Measurements from ENCODE around the gene COBLL1.

COBLL1 gene

DNA sequence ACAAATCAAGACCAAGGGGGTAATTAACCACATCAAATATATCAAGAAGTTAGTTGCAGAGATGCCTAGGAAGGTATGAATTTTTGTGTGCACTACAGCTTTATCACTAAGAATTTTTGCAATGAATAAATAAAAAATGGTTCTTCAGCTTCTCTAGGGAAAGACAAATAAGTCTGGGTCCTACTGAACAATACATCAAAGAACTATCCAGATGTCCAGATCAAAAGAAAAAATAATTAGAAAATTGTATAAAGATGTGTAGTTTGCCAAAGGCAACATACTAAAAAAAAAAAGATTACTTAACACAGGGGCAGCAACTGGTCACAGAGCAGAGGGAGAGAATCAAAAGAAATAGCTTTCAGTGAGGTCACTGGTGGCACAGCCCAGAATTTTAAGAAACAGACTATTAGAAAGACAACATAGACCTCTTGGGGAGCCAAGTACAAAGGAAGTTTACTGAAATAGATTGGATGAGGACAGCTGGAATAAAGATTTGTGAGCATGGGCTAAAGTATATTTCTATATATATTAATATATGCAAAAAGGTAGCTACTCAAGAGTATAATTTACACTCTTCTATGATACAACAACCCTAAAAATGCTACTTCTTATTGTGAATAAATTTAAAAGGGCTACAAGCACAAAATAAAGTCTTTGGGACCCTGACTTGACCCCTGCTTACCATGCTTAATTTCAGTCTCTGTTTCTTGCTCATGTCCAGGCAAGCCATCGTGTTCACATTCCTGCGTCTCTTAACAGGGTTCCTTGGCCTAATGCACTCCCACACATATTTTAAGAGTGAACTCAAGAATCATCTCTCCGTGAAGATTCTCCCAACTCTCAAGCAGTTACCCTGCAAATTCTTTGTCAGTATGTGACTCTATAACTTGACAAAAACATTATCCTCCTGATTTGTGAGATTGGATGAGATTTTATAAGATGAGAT is 121.4 kb downstream of the COBLL1 start:
- H3K9me3 ChIP-seq (ENCODE audit: insufficient read depth, low read length, severe bottlenecking), result no peaks in the 10 kb centered on the region
- no peaks in the 10 kb centered on the region for H3K4me1 ChIP-seq (ENCODE audit: insufficient read depth, low read length)
- no peaks in the 10 kb centered on the region for H3K79me2 ChIP-seq (ENCODE audit: insufficient read depth, low read length)
- no peak overlapping the region for H3K4me2 ChIP-seq (ENCODE audit: insufficient read depth, low read length)
- DNase-seq (no peak), ATAC-seq (ENCODE audit: insufficient read depth, low read depth) (no peak)
- H3K27me3 ChIP-seq (ENCODE audit: insufficient read depth, low read length, poor library complexity), result no peaks in the 10 kb centered on the region
- H3K4me3 ChIP-seq (ENCODE audit: low read depth in 1 of 2, low read length in 2 of 2), result no peak overlapping the region
- no peaks in the 10 kb centered on the region for H4K20me1 ChIP-seq (ENCODE audit: insufficient read depth, low read length)
- H2AFZ ChIP-seq (ENCODE audit: low read depth, low read length), result no peak overlapping the region
- H3K36me3 ChIP-seq (ENCODE audit: insufficient read depth, low read length), result no peaks in the 10 kb centered on the region
- TF ChIP-seq EZH2 (IDR thresholded peaks at IDR 0.05; ENCODE audit: borderline replicate concordance, low read depth, low read length, severe bottlenecking), result no peak
- TF ChIP-seq, protein P1, sequence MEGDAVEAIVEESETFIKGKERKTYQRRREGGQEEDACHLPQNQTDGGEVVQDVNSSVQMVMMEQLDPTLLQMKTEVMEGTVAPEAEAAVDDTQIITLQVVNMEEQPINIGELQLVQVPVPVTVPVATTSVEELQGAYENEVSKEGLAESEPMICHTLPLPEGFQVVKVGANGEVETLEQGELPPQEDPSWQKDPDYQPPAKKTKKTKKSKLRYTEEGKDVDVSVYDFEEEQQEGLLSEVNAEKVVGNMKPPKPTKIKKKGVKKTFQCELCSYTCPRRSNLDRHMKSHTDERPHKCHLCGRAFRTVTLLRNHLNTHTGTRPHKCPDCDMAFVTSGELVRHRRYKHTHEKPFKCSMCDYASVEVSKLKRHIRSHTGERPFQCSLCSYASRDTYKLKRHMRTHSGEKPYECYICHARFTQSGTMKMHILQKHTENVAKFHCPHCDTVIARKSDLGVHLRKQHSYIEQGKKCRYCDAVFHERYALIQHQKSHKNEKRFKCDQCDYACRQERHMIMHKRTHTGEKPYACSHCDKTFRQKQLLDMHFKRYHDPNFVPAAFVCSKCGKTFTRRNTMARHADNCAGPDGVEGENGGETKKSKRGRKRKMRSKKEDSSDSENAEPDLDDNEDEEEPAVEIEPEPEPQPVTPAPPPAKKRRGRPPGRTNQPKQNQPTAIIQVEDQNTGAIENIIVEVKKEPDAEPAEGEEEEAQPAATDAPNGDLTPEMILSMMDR (IDR thresholded peaks at IDR 0.05; ENCODE audit: borderline replicate concordance, extremely low read depth, low read length, poor library complexity, severe bottlenecking), result no peak
- no peak overlapping the region for H3K9ac ChIP-seq (ENCODE audit: low read depth, low read length)
- H3K27ac ChIP-seq (ENCODE audit: low read length), result no peak overlapping the region

DNA sequence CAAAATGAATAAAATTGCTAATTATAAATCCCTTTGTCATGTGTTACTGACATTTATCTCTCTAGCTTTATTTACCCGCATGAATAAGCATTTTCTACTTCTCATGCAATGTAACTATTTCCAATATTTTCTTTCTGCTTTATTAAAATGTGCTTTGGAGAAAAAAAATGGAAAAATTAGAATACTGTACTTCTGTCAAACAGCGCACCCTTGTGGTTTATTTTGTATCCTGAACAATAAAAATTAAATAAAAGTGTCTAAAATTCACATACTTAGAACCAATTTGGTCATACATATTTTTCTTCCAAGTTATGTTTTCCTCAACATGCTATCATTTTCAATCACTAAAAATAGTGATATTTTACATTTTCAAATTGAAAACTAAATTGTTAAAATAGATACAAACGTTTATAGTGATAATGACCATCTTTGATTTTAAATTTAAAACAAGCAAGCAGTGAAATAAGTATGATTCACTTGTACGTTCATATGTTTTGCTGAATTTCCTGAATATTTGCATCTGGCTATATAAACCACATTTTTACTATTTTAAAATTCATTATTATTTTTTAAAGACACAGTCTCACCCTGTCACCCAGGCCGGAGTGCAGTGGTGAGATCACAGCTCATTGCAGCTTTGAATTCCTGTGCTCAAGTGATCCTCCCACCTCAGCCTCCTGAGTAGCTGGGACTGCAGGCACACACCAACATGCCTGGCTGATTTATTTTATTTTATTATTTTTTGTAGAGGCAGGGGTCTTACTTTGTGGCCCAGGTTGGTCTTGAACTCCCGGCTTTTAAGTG is 124.4 kb downstream of the COBLL1 start:
- no peak overlapping the region for H3K4me3 ChIP-seq (ENCODE audit: low read depth in 1 of 2, low read length in 2 of 2)
- no peaks in the 10 kb centered on the region for H3K79me2 ChIP-seq (ENCODE audit: insufficient read depth, low read length)
- H4K20me1 ChIP-seq (ENCODE audit: insufficient read depth, low read length), result no peaks in the 10 kb centered on the region
- no peak overlapping the region for H2AFZ ChIP-seq (ENCODE audit: low read depth, low read length)
- no peak overlapping the region for H3K9ac ChIP-seq (ENCODE audit: low read depth, low read length)
- no peak overlapping the region for H3K4me2 ChIP-seq (ENCODE audit: insufficient read depth, low read length)
- ATAC-seq (ENCODE audit: insufficient read depth, low read depth), result no peak
- no peak overlapping the region for H3K27ac ChIP-seq (ENCODE audit: low read length)
- no peaks in the 10 kb centered on the region for H3K9me3 ChIP-seq (ENCODE audit: insufficient read depth, low read length, severe bottlenecking)
- no peaks in the 10 kb centered on the region for H3K4me1 ChIP-seq (ENCODE audit: insufficient read depth, low read length)
- H3K27me3 ChIP-seq (ENCODE audit: insufficient read depth, low read length, poor library complexity), result no peaks in the 10 kb centered on the region
- H3K36me3 ChIP-seq (ENCODE audit: insufficient read depth, low read length), result no peaks in the 10 kb centered on the region
- TF ChIP-seq, protein P1 (IDR thresholded peaks at IDR 0.05; ENCODE audit: borderline replicate concordance, extremely low read depth, low read length, poor library complexity, severe bottlenecking), result peak; percentile 69
- no peak for TF ChIP-seq EZH2 (IDR thresholded peaks at IDR 0.05; ENCODE audit: borderline replicate concordance, low read depth, low read length, severe bottlenecking)
- no peak for DNase-seq

DNA sequence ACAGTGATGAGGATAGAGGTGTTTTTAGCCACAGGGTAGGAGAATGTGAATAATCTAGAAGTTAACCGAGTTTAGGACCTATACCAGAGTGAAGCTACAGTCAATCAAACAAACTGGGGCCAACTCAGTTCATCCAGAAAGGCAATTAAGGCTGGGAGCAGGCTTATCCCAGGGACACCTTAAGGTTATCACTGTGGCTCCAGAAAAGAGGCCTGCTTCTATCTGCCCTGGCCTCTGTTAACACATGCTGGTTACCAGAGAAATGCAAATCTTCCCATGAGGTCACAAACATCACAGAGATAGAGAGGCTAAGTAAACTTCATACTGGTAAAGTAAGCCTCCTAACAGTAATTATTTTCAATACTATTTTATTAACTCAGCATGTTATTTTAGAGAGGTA is 127.2 kb downstream of the COBLL1 start:
- TF ChIP-seq, protein P1 (IDR thresholded peaks at IDR 0.05; ENCODE audit: borderline replicate concordance, extremely low read depth, low read length, poor library complexity, severe bottlenecking), result no peak
- no peak for TF ChIP-seq EZH2 (IDR thresholded peaks at IDR 0.05; ENCODE audit: borderline replicate concordance, low read depth, low read length, severe bottlenecking)
- no peak for DNase-seq
- no peak for ATAC-seq (ENCODE audit: insufficient read depth, low read depth)
- Histone ChIP-seq H4K20me1 (ENCODE audit: insufficient read depth, low read length) (no peaks in the 10 kb centered on the region), H3K79me2 (ENCODE audit: insufficient read depth, low read length) (no peaks in the 10 kb centered on the region), H3K9ac (ENCODE audit: low read depth, low read length) (no peak overlapping the region), H3K4me3 (ENCODE audit: low read depth in 1 of 2, low read length in 2 of 2) (no peak overlapping the region), H3K9me3 (ENCODE audit: insufficient read depth, low read length, severe bottlenecking) (no peaks in the 10 kb centered on the region), H3K4me1 (ENCODE audit: insufficient read depth, low read length) (no peaks in the 10 kb centered on the region), H3K27me3 (ENCODE audit: insufficient read depth, low read length, poor library complexity) (no peaks in the 10 kb centered on the region), H2AFZ (ENCODE audit: low read depth, low read length) (no peak overlapping the region), H3K27ac (ENCODE audit: low read length) (no peak overlapping the region), H3K36me3 (ENCODE audit: insufficient read depth, low read length) (no peaks in the 10 kb centered on the region), H3K4me2 (ENCODE audit: insufficient read depth, low read length) (no peak overlapping the region)

All from DND-41 (cell line).